GM12878 (cell line): ENCODE data around the gene MGA. TPM values are rescaled to one million over a fixed set of nuclear protein-coding genes. Genes with fewer than 3 reads are reported as not detected.

Experiments
- ATAC-seq: fragments of 200-7000 bp; cut with Tn5 transposase; 3 replicates; pipeline ENCODE4 v1.9.1; 2020; ENCODE audit warnings: mild to moderate bottlenecking, moderate library complexity
- BruUV-seq: library from RNA; stranded (reverse); fragments of 400-500 nt; replicated peaks from 2 replicates; lab custom pipeline; 2021; lab: Mats Ljungman, UMichigan
- CTCF ChIA-PET: fragments of 300-600 bp; sonication (Branson Sonifier 250); formaldehyde crosslinking; extraction: SDS; loops from one replicate; lab custom pipeline; 2021; ENCODE audit warnings: inconsistent platforms; lab: Yijun Ruan, JAX
- POLR2A ChIA-PET: fragments of 350-600 bp; formaldehyde crosslinking; extraction: SDS; loops from one replicate; lab custom pipeline; 2021; ENCODE audit warnings: inconsistent platforms; lab: Charles Lee
- RAD21 ChIA-PET: fragments of 300-600 bp; sonication (Branson Sonifier 250); formaldehyde crosslinking; loops from one replicate; lab custom pipeline; 2023; ENCODE audit warnings: antibody characterized with exemption; ENCODE audit not compliant: unreplicated experiment; lab: Charles Lee
- SMC1A ChIA-PET: fragments of 300-600 bp; sonication (Branson Sonifier 250); formaldehyde crosslinking; loops from one replicate; lab custom pipeline; 2023; ENCODE audit not compliant: unreplicated experiment, uncharacterized antibody; lab: Charles Lee
- DNase-seq: peaks from one replicate; pipeline ENCODE4 v3.0.0-alpha.2; 2011; ENCODE audit warnings: low read depth, low spot score
- FAIRE-seq: peaks from 3 replicates; lab custom pipeline; 2011; peaks lifted over from hg19 to GRCh38; lab: Jason Lieb, UNC
- H2AFZ ChIP-seq: 2 replicates; pipeline ENCODE4 v1.6.0; 2011; ENCODE audit warnings: low read depth, low read length, control low read depth; ENCODE audit not compliant: control insufficient read depth
- H3K27ac ChIP-seq: 2 replicates; pipeline ENCODE4 v1.5.1; 2011; ENCODE audit warnings: control low read depth; ENCODE audit not compliant: control insufficient read depth, insufficient read depth
- H3K27me3 ChIP-seq, 2 experiments: replicated peaks in 1 of 2; 2 replicates each; pipeline versions ENCODE4 v1.6.0 to v1.6.1; 2011; ENCODE audit warnings: low read length in 1 of 2; ENCODE audit not compliant: control insufficient read depth in 2 of 2, insufficient read depth in 2 of 2
- H3K36me3 ChIP-seq, 2 experiments: 2 replicates each; pipeline ENCODE4 v1.5.1; 2011; ENCODE audit warnings: low read length in 1 of 2; ENCODE audit not compliant: control insufficient read depth in 2 of 2, insufficient read depth in 2 of 2
- H3K4me1 ChIP-seq: 2 replicates; pipeline ENCODE4 v1.6.1; 2011; ENCODE audit warnings: mild to moderate bottlenecking, low read length, moderate library complexity, mixed read lengths; ENCODE audit not compliant: control insufficient read depth, insufficient read depth
- H3K4me2 ChIP-seq: 2 replicates; pipeline ENCODE4 v1.6.0; 2011; ENCODE audit warnings: control low read depth; ENCODE audit not compliant: control insufficient read depth, insufficient read depth
- H3K4me3 ChIP-seq: fragments of 200-600 bp; sonication (generic); 2 replicates; pipeline ENCODE4 v1.5.1; 2016
- H3K79me2 ChIP-seq: 2 replicates; pipeline ENCODE4 v1.6.0; 2011; ENCODE audit warnings: low read length; ENCODE audit not compliant: control insufficient read depth, insufficient read depth
- H3K9ac ChIP-seq: 2 replicates; pipeline ENCODE4 v1.8.0; 2011; ENCODE audit warnings: low read length, control low read depth, mixed read lengths; ENCODE audit not compliant: control insufficient read depth, insufficient read depth
- H3K9me3 ChIP-seq: replicated peaks from 3 replicates; pipeline ENCODE4 v1.5.1; 2011; ENCODE audit warnings: mild to moderate bottlenecking, low read length; ENCODE audit not compliant: control insufficient read depth, insufficient read depth
- H4K20me1 ChIP-seq: 2 replicates; pipeline ENCODE4 v1.6.0; 2011; ENCODE audit not compliant: control insufficient read depth, insufficient read depth
- E2F8 ChIP-seq: fragments of 450-650 bp; IDR thresholded peaks from 2 replicates; pipeline ENCODE4 v1.6.1; 2018; ENCODE audit warnings: mild to moderate bottlenecking, low read depth, moderate library complexity; ENCODE audit not compliant: partially characterized antibody
- EGR1 ChIP-seq, 2 experiments: IDR thresholded peaks; 1 replicate in 1 of 2; 2 replicates in 1 of 2; pipeline ENCODE4 v1.6.1; 2011 to 2012; ENCODE audit warnings: low read depth in 2 of 2, low read length in 2 of 2, borderline replicate concordance in 1 of 2, mild to moderate bottlenecking in 1 of 2, moderate library complexity in 1 of 2
- FOXK2 ChIP-seq: fragments of 450-650 bp; IDR thresholded peaks from 2 replicates; pipeline ENCODE4 v1.6.1; 2017; ENCODE audit warnings: mild to moderate bottlenecking, moderate library complexity
- IKZF1 ChIP-seq: fragments of 450-650 bp; conservative IDR thresholded peaks from 2 replicates; pipeline ENCODE4 v1.6.1; 2017; ENCODE audit warnings: antibody characterized with exemption, mild to moderate bottlenecking
- NBN ChIP-seq: fragments of 450-650 bp; IDR thresholded peaks from 2 replicates; pipeline ENCODE4 v1.6.1; 2016
- RAD21 ChIP-seq: IDR thresholded peaks from 2 replicates; pipeline ENCODE4 v1.6.1; 2011; ENCODE audit warnings: mild to moderate bottlenecking, low read depth, low read length, moderate library complexity; ENCODE audit not compliant: insufficient read depth
- RUNX3 ChIP-seq: IDR thresholded peaks from 2 replicates; pipeline ENCODE4 v1.6.1; 2012; ENCODE audit warnings: low read length, inconsistent platforms
- SIN3A ChIP-seq: IDR thresholded peaks from 2 replicates; pipeline ENCODE4 v1.6.1; 2012; ENCODE audit warnings: low read depth, low read length, improper control_type of control experiment
- SMC3 ChIP-seq: IDR thresholded peaks from 2 replicates; pipeline ENCODE4 v1.6.1; 2011; ENCODE audit warnings: low read length, improper control_type of control experiment, borderline replicate concordance
- YY1 ChIP-seq: IDR thresholded peaks from 2 replicates; pipeline ENCODE4 v1.6.1; 2011; ENCODE audit warnings: low read depth, mild to moderate bottlenecking, low read length
- WGBS: methylation state at CpG from one replicate; pipeline ENCODE4 v1.1.6; 2016; ENCODE audit warnings: low lambda C conversion rate; ENCODE audit not compliant: insufficient replicate concordance, insufficient coverage; ENCODE audit errors: missing lambda C conversion rate; 5-methylcytosine and 5-hydroxymethylcytosine counted together
- in situ Hi-C: fragments of 300-500 bp; cut with MboI; formaldehyde crosslinking; loops from 9 replicates; pipeline ENCODE4 v1.14.3; 2018; ENCODE audit warnings: mixed read lengths
- intact Hi-C: fragments of 100-400 bp; cut with micrococcal nuclease; formaldehyde crosslinking; loops from one replicate; pipeline ENCODE4 v1.14.2; 2022; ENCODE audit not compliant: unreplicated experiment
- polyA plus RNA-seq, 11 experiments: library from polyadenylated mRNA; depleted of rRNA in 4 of 11; unstranded in 6 of 11; stranded (reverse) in 5 of 11; fragments of >200 nt; fragmentation: Nextera tagmentation in 4 of 11; fragmentation: Illumina TruSeq in 1 of 11; extraction: Ambion mirVana in 4 of 11; extraction: Trizol in 1 of 11; gene quantifications; 1 replicate in 1 of 11; 2 replicates in 10 of 11; pipeline versions ENCODE4 v1.2.1 to v1.2.3, GENCODE V29; 2011 to 2016; ENCODE audit warnings: inconsistent platforms in 2 of 11, missing spikeins in 2 of 11, low read depth in 1 of 11
- total RNA-seq, 4 experiments: library from RNA; depleted of rRNA in 3 of 4; stranded (reverse); fragments of >200 nt in 3 of 4; fragmentation: Illumina TruSeq in 1 of 4; extraction: Trizol in 1 of 4; gene quantifications; 2 replicates each; pipeline versions ENCODE4 v1.2.1 to v1.2.3, GENCODE V29; 2013 to 2021
- TF ChIP-seq, protein P1 (sequence below), 3 experiments: IDR thresholded peaks in 2 of 3; conservative IDR thresholded peaks in 1 of 3; 2 replicates each; pipeline ENCODE4 v1.5.1; 2011; ENCODE audit warnings: low read depth in 3 of 3, low read length in 3 of 3, mild to moderate bottlenecking in 3 of 3, control low read depth in 2 of 3, moderate library complexity in 2 of 3, inconsistent platforms in 1 of 3, mixed read lengths in 1 of 3; ENCODE audit not compliant: control insufficient read depth in 2 of 3, insufficient read depth in 1 of 3; ENCODE audit errors: extremely low read depth in 1 of 3

MGA gene
- total and polyA plus RNA-seq, 10 of the 15 experiments (the other 5 are each of a cell fraction or from before 2014, with no cell fraction given) = 2.6 to 29.6 (median 17.0) TPM

- CTCF ChIA-PET = interaction anchor here (0.5 to 11.4 kb wide), 39 partner anchors 10 to 366 kb away, joined by 3 to 365 read pairs (median 6); partner anchors contain the start of genes EHD4, JMJD7 and MGA
- no peaks in the 10 kb centered on the region for H3K27me3 ChIP-seq
- no TSS peak for BruUV-seq
- DNase-seq = peak; percentile 65
- no peak overlapping the region for H2AFZ ChIP-seq
- in situ Hi-C loops (loop anchor here (5.0 kb wide), 1 partner anchor 39 kb away; no protein-coding TSS in a partner anchor), intact Hi-C loops (loop anchor here (1.0 to 5.0 kb wide), 2 partner anchors 38 to 199 kb away; partner anchors contain the start of gene EHD4)
- peak overlapping the region; percentile 64 for H3K9ac ChIP-seq
- H4K20me1 ChIP-seq = no peaks in the 10 kb centered on the region
- H3K4me2 ChIP-seq = peak overlapping the region; percentile 52
- no peaks in the 10 kb centered on the region for H3K9me3 ChIP-seq
- peaks cover 0 to 6% of the 10 kb centered on the region in 2 experiments; a peak in 2 of 4 replicates for H3K36me3 ChIP-seq
- H3K4me3 ChIP-seq = no peak overlapping the region
- WGBS = 37% methylated on average over 8 of the region's 8 CpGs
- SMC1A ChIA-PET = interaction anchor here (0.8 to 9.6 kb wide), 25 partner anchors 8 to 419 kb away, joined by 3 to 268 read pairs (median 7); partner anchors contain the start of genes EHD4, JMJD7 and MGA
- TF ChIP-seq, protein P1, sequence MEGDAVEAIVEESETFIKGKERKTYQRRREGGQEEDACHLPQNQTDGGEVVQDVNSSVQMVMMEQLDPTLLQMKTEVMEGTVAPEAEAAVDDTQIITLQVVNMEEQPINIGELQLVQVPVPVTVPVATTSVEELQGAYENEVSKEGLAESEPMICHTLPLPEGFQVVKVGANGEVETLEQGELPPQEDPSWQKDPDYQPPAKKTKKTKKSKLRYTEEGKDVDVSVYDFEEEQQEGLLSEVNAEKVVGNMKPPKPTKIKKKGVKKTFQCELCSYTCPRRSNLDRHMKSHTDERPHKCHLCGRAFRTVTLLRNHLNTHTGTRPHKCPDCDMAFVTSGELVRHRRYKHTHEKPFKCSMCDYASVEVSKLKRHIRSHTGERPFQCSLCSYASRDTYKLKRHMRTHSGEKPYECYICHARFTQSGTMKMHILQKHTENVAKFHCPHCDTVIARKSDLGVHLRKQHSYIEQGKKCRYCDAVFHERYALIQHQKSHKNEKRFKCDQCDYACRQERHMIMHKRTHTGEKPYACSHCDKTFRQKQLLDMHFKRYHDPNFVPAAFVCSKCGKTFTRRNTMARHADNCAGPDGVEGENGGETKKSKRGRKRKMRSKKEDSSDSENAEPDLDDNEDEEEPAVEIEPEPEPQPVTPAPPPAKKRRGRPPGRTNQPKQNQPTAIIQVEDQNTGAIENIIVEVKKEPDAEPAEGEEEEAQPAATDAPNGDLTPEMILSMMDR (IDR thresholded peaks at IDR 0.05 in 2 of 3, conservative IDR thresholded peaks at IDR 0.05 in 1 of 3; ENCODE audit: control insufficient read depth in 2 of 3, extremely low read depth in 1 of 3, insufficient read depth in 1 of 3, low read depth in 3 of 3, low read length in 3 of 3) = peak; percentile 68 to 86 (median 72)
- TF ChIP-seq IKZF1 = 0 out of 2 replicates have a peak, but pooled peaks have one; percentile 11
- TF ChIP-seq NBN = 0 out of 2 replicates have a peak, but pooled peaks have one; percentile 31
- TF ChIP-seq EGR1 (IDR thresholded peaks at IDR 0.05; ENCODE audit: borderline replicate concordance in 1 of 2, low read depth in 2 of 2, low read length in 2 of 2) = no peak
- peak; percentile 32; the same call in 1 of the 2 replicates for TF ChIP-seq RUNX3
- TF ChIP-seq E2F8 = peak; percentile 29
- peak; percentile 80 for TF ChIP-seq RAD21
- no peak for TF ChIP-seq FOXK2
- peak; percentile 96 for TF ChIP-seq SMC3
- peak; percentile 64; the same call in 1 of the 2 replicates for TF ChIP-seq SIN3A
- 0 out of 2 replicates have a peak, but pooled peaks have one; percentile 39 for TF ChIP-seq YY1
- peak; percentile 51 for ATAC-seq
- FAIRE-seq = peak; percentile 23
- H3K79me2 ChIP-seq = peaks cover 29% of the 10 kb centered on the region
- RAD21 ChIA-PET = interaction anchor here (0.6 to 10.2 kb wide), 24 partner anchors 19 to 371 kb away, joined by 3 to 305 read pairs (median 4); partner anchors contain the start of genes MGA and NDUFAF1
- H3K27ac ChIP-seq = peak overlapping the region; percentile 77
- peaks cover 12% of the 10 kb centered on the region for H3K4me1 ChIP-seq
- POLR2A ChIA-PET = interaction anchor here (0.5 to 11.3 kb wide), 8 partner anchors 11 to 191 kb away, joined by 3 to 170 read pairs (median 15); partner anchors contain the start of gene MGA
Observed at GRCh38 chr15:41772720-41773331, 112.6 kb downstream of the MGA start.
